Esophagus squamous epithelium (tissue), 5 donors: ENCODE measurements around the gene OOSP1. TPM values are rescaled to one million over a fixed set of nuclear protein-coding genes. Genes with fewer than 3 reads are reported as not detected.

Experiments used
- DNase-seq: peaks from one replicate; lab custom pipeline; 2025; lab: John Stamatoyannopoulos, UW
- H3K27ac ChIP-seq, 4 donors: fragments of 200-600 bp; sonication (generic); one replicate each; pipeline ENCODE4 v1.5.1; 2016 to 2019; ENCODE audit warnings: mild to moderate bottlenecking in 1 of 4
- H3K27me3 ChIP-seq, 4 donors: fragments of 200-600 bp; sonication (generic); 1 replicate in 3 of 4; 2 replicates in 1 of 4; pipeline versions ENCODE4 v1.5.1 to v1.6.0; 2017 to 2021; ENCODE audit warnings: antibody characterized with exemption in 1 of 4
- H3K36me3 ChIP-seq, 3 donors: fragments of 200-600 bp; sonication (generic); one replicate each; pipeline ENCODE4 v1.5.1; 2016 to 2019
- H3K4me1 ChIP-seq, 3 donors: fragments of 200-600 bp; sonication (generic); one replicate each; pipeline ENCODE4 v1.5.1; 2017 to 2019
- H3K4me3 ChIP-seq, 4 donors: fragments of 200-600 bp; sonication (generic); 1 replicate in 3 of 4; 2 replicates in 1 of 4; pipeline ENCODE4 v1.5.1; 2016 to 2019; ENCODE audit warnings: mild to moderate bottlenecking in 2 of 4, moderate library complexity in 1 of 4
- H3K9me3 ChIP-seq, 3 donors: fragments of 200-600 bp; sonication (generic); one replicate each; pipeline ENCODE4 v1.5.1; 2016 to 2019
- CTCF ChIP-seq, 6 experiments: fragments of 450-650 bp in 4 of 6; fragments of 200-600 bp in 2 of 6; sonication (generic) in 2 of 6; IDR thresholded peaks; one replicate each; pipeline ENCODE4 v1.5.1; 2016 to 2019; ENCODE audit warnings: antibody characterized with exemption in 6 of 6, mild to moderate bottlenecking in 4 of 6, moderate library complexity in 4 of 6
- POLR2A ChIP-seq, 4 donors: fragments of 450-650 bp; IDR thresholded peaks; one replicate each; pipeline ENCODE4 v1.6.1; 2017; ENCODE audit warnings: antibody characterized with exemption in 4 of 4, mild to moderate bottlenecking in 4 of 4, moderate library complexity in 3 of 4
- WGBS, 2 donors: methylation state at CpG; one replicate each; pipeline ENCODE4 v1.1.5; 2018; 5-methylcytosine and 5-hydroxymethylcytosine counted together
- intact Hi-C: fragments of 100-400 bp; cut with DNase I; formaldehyde crosslinking; loops from one replicate; pipeline ENCODE4 v1.15.0; 2022
- total RNA-seq, 4 donors: library from RNA; depleted of rRNA; stranded (reverse); fragments of >200 nt; gene quantifications; one replicate each; pipeline ENCODE4 v1.1.0, GENCODE V29; 2016
- donor health status: DM: yes; HTN: yes; CAD: no.

Gene OOSP1
- total RNA-seq, 4 donors from 2014 or later: not detected

DNA sequence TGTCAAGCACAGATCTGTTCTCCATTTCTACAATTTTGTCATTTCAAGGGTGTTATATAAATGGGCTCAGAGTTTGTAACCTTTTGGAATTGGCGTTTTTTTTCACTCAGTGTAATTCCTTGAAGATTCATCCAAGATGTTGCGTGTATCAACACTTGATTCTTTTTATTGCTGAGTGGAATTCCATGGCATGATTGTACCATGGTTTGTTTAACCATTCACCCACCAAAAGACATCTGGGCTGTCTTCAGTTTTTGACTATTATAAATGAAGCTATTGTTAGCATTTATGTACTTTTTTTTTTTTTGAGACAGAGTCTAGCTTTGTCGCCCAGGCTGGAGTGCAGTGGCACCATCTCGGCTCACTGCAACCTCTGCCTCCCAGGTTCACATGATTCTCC is 2.9 kb downstream of the OOSP1 start:
- no peak overlapping the region for H3K27ac ChIP-seq
- H3K9me3 ChIP-seq: no peaks in the 10 kb centered on the region
- intact Hi-C loops: no loop called here
- TF ChIP-seq CTCF (IDR thresholded peaks at IDR 0.05) (no peak), POLR2A (IDR thresholded peaks at IDR 0.05) (no peak)
- H3K4me3 ChIP-seq: no peak overlapping the region
- H3K4me1 ChIP-seq: no peaks in the 10 kb centered on the region
- no peaks in the 10 kb centered on the region for H3K27me3 ChIP-seq
- DNase-seq: no peak
- H3K36me3 ChIP-seq: no peaks in the 10 kb centered on the region
- 79 to 83% methylated on average over 4 of the region's 4 CpGs for WGBS, 2 donors

GRCh38 chr11:59943997-59944714 is 5.9 kb downstream of the OOSP1 start:
- H3K4me1 ChIP-seq: no peaks in the 10 kb centered on the region
- TF ChIP-seq POLR2A (IDR thresholded peaks at IDR 0.05) (no peak), CTCF (IDR thresholded peaks at IDR 0.05) (no peak)
- H3K36me3 ChIP-seq: no peaks in the 10 kb centered on the region
- H3K27ac ChIP-seq: no peak overlapping the region
- DNase-seq: no peak
- no peaks in the 10 kb centered on the region for H3K9me3 ChIP-seq
- WGBS, 2 donors: 83 to 88% methylated on average over 3 of the region's 3 CpGs
- H3K27me3 ChIP-seq: no peaks in the 10 kb centered on the region
- intact Hi-C loops: no loop called here
- no peak overlapping the region for H3K4me3 ChIP-seq

DNA sequence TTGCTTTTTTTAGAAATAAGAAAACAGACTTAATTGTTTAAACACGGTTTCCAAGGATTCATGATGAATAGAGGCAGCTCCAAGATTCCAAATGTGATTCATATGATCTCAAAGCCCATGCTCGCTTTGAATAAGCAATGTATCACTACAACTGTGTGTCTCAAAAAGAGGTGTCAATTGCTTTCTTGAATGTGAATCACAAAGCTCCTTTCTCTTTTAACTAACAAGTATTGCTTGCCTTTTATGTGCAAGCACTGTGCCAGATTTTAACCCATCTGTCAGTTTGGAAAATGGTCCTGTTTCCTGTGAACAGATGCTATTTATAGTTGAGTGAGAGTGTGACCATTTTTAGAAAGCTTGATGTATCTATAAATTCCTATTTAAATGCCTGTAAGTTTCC is 6.5 kb downstream of the OOSP1 start:
- TF ChIP-seq CTCF (IDR thresholded peaks at IDR 0.05) (no peak), POLR2A (IDR thresholded peaks at IDR 0.05) (no peak)
- Histone ChIP-seq H3K4me1 (no peaks in the 10 kb centered on the region), H3K27me3 (no peaks in the 10 kb centered on the region), H3K9me3 (no peaks in the 10 kb centered on the region), H3K27ac (no peak overlapping the region), H3K4me3 (no peak overlapping the region), H3K36me3 (no peaks in the 10 kb centered on the region)
- intact Hi-C loops: no loop called here
- 34 to 41% methylated on average over 2 of the region's 2 CpGs for WGBS, 2 donors
- DNase-seq: no peak

GRCh38 chr11:59953463-59954218 is 15.4 kb downstream of the OOSP1 start:
- H3K27ac ChIP-seq: no peak overlapping the region
- H3K4me3 ChIP-seq: no peak overlapping the region
- intact Hi-C loops: no loop called here
- H3K9me3 ChIP-seq: no peaks in the 10 kb centered on the region
- H3K27me3 ChIP-seq: no peaks in the 10 kb centered on the region
- WGBS, 2 donors: 77 to 81% methylated on average over 4 of the region's 4 CpGs
- TF ChIP-seq POLR2A (IDR thresholded peaks at IDR 0.05): no peak
- no peak for TF ChIP-seq CTCF (IDR thresholded peaks at IDR 0.05)
- no peaks in the 10 kb centered on the region for H3K4me1 ChIP-seq
- no peak for DNase-seq
- no peaks in the 10 kb centered on the region for H3K36me3 ChIP-seq

DNA sequence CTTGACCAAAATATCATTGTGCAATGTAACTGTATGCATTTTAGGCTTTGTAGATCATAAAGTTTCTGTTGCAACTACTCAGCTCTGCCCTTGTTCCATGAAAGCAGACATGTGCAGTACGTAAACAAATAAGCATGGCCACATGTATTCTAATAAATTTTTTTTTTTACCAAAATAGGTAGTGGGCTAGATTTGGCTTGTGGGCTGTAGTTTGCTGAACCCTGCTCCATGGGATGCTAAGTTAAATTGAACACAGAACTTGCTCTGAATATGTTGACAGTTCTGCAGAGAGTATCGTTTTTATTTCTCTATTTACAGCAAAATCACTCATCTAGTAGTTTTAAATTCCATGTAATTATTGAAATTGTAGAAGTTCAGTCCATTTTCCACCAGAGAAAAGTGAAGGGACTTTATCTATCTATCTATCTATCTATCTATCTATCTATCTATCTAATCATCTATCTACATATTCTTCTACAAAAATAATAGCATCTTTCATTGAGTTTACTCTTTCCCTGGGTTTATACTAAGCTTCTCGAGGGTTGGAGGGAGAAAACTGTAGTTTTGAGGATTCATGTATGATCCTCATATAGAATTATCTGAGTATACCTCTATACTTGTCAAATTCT is 16.1 kb downstream of the OOSP1 start:
- H3K4me3 ChIP-seq: no peak overlapping the region
- no peak for TF ChIP-seq POLR2A (IDR thresholded peaks at IDR 0.05)
- no peak for TF ChIP-seq CTCF (IDR thresholded peaks at IDR 0.05)
- intact Hi-C loops: no loop called here
- no peaks in the 10 kb centered on the region for H3K9me3 ChIP-seq
- H3K4me1 ChIP-seq: no peaks in the 10 kb centered on the region
- H3K27me3 ChIP-seq: no peaks in the 10 kb centered on the region
- no peaks in the 10 kb centered on the region for H3K36me3 ChIP-seq
- 44 to 58% methylated on average over 3 of the region's 3 CpGs for WGBS, 2 donors
- no peak for DNase-seq
- no peak overlapping the region for H3K27ac ChIP-seq
